Ovary (tissue), 9 donors: ENCODE results near the gene SYCP2L. TPM values are rescaled to one million over a fixed set of nuclear protein-coding genes. Genes with fewer than 3 reads are reported as not detected.
"Not testable (repeated sequence)": the region's sequence is repeated elsewhere in the genome, so short reads cannot be mapped to it uniquely, and the experiment has no call there.

Experiments used
- DNase-seq, 5 donors: peaks; one replicate each; pipeline ENCODE4 v3.0.0-alpha.2; 2019 to 2020
- H3K27ac ChIP-seq, 2 donors: fragments of 200-600 bp; one replicate each; pipeline versions ENCODE4 v1.5.1 to v1.8.0; 2019 to 2022
- H3K27me3 ChIP-seq: fragments of 200-600 bp; one replicate; pipeline ENCODE4 v1.8.0; 2022
- H3K36me3 ChIP-seq: fragments of 200-600 bp; sonication (generic); one replicate; pipeline ENCODE4 v1.5.1; 2019
- H3K4me1 ChIP-seq: one replicate; pipeline ENCODE4 v1.8.1; 2013; ENCODE audit warnings: mild to moderate bottlenecking, moderate library complexity; ENCODE audit not compliant: insufficient read depth
- H3K4me3 ChIP-seq: fragments of 200-600 bp; sonication (generic); one replicate; pipeline ENCODE4 v1.5.1; 2017
- H3K9me3 ChIP-seq, 2 donors: fragments of 200-600 bp in 1 of 2; sonication (generic) in 1 of 2; one replicate each; pipeline versions ENCODE4 v1.5.1 to v1.8.1; 2013 to 2019; ENCODE audit warnings: mild to moderate bottlenecking in 1 of 2, moderate library complexity in 1 of 2
- CTCF ChIP-seq, 3 donors: fragments of 450-650 bp in 2 of 3; fragments of 200-600 bp in 1 of 3; IDR thresholded peaks; one replicate each; pipeline versions ENCODE4 v1.5.1 to v1.8.0; 2016 to 2022; ENCODE audit warnings: antibody characterized with exemption in 3 of 3, mild to moderate bottlenecking in 1 of 3
- EP300 ChIP-seq: sonication (generic); formaldehyde crosslinking; IDR thresholded peaks from one replicate; pipeline ENCODE4 v1.6.1; 2017; ENCODE audit warnings: antibody characterized with exemption
- POLR2A ChIP-seq: fragments of 450-650 bp; IDR thresholded peaks from one replicate; pipeline ENCODE4 v1.6.1; 2017; ENCODE audit warnings: antibody characterized with exemption, mild to moderate bottlenecking, moderate library complexity
- WGBS, 3 donors: extraction: QIAGEN DNeasy Blood & Tissue Kit in 1 of 3; methylation state at CpG; one replicate each; pipeline versions ENCODE4 v1.1.5 to v1.1.7; 2013 to 2017; 5-methylcytosine and 5-hydroxymethylcytosine counted together
- intact Hi-C, 4 donors: fragments of 100-400 bp; cut with DNase I; formaldehyde crosslinking; loops; one replicate each; pipeline versions ENCODE4 v1.11.0 to v1.15.1; 2022 to 2023
- polyA plus RNA-seq, 2 donors: library from polyadenylated mRNA; stranded (reverse); fragments of 200-250 nt in 1 of 2; fragments of 350-450 nt in 1 of 2; fragmentation: Illumina TruSeq in 1 of 2; extraction: RNeasy Lipid Tissue Mini Kit (QIAGEN cat#74804) in 1 of 2; gene quantifications; one replicate each; pipeline ENCODE4 v1.2.3, GENCODE V29; 2013 to 2014
- total RNA-seq, 7 donors: library from RNA; depleted of rRNA in 2 of 7; stranded (reverse); fragments of >200 nt in 2 of 7; fragmentation: NEBNext Ultra II Directional in 3 of 7; extraction: Animal tissue kit (Norgen Biotek cat#: 25700) in 3 of 7; gene quantifications; one replicate each; pipeline versions ENCODE4 v1.1.0 to v1.2.4, GENCODE V29; 2016 to 2023
- donor health status: DM: no; HTN: no; CAD: no; lungs with moderate emphysema.
- donor health status: DM: no; HTN: no; CAD: no.
- donor health status: Bipolar disorder and iron deficiency.
- donor health status: DM: yes; HTN: yes; CAD: no.
- donor health status: DM: no; HTN: no; CAD: no.
- donor health status: DM: yes; HTN: yes; CAD: no.

Gene SYCP2L
- total and polyA plus RNA-seq, 9 donors: 0.41 to 2.1 (median 1.2) TPM

GRCh38 chr6:10981409-10981808, 94.6 kb downstream of the SYCP2L start:
- H3K9me3 ChIP-seq: no peaks in the 10 kb centered on the region
- DNase-seq: no peak
- intact Hi-C loops: no loop called here
- H3K27ac ChIP-seq: no peak overlapping the region
- no peaks in the 10 kb centered on the region for H3K4me1 ChIP-seq
- WGBS, 3 donors: 88 to 96% (median 95%) methylated on average over 1 of the region's 1 CpG
- no peaks in the 10 kb centered on the region for H3K36me3 ChIP-seq
- H3K4me3 ChIP-seq: no peak overlapping the region
- TF ChIP-seq EP300 (no peak), CTCF (IDR thresholded peaks at IDR 0.05) (no peak), POLR2A (no peak)
- H3K27me3 ChIP-seq: no peaks in the 10 kb centered on the region

GRCh38 chr6:10984959-10985358, 98.1 kb downstream of the SYCP2L start:
- WGBS, 3 donors: 91 to 100% (median 93%) methylated on average over 2 of the region's 2 CpGs
- H3K36me3 ChIP-seq, intact Hi-C loops: not testable (repeated sequence)

GRCh38 chr6:10989587-10989986, 102.7 kb downstream of the SYCP2L start:
- H3K9me3 ChIP-seq: no peaks in the 10 kb centered on the region
- 92 to 95% (median 95%) methylated on average over 15 of the region's 15 CpGs for WGBS, 3 donors
- H3K4me3 ChIP-seq: no peak overlapping the region
- no peak overlapping the region for H3K27ac ChIP-seq
- intact Hi-C loops: no loop called here
- DNase-seq: no peak
- no peaks in the 10 kb centered on the region for H3K36me3 ChIP-seq
- no peak for TF ChIP-seq CTCF (IDR thresholded peaks at IDR 0.05)
- TF ChIP-seq POLR2A: no peak
- TF ChIP-seq EP300: no peak
- H3K27me3 ChIP-seq: no peaks in the 10 kb centered on the region
- H3K4me1 ChIP-seq: no peaks in the 10 kb centered on the region

More at GRCh38 chr6:10984959-10985358, 98.1 kb downstream of the SYCP2L start:
- H3K4me1 ChIP-seq, H3K27me3 ChIP-seq, DNase-seq, H3K9me3 ChIP-seq, H3K27ac ChIP-seq, H3K4me3 ChIP-seq: not testable (repeated sequence)

- Histone ChIP-seq H3K27ac (no peak overlapping the region), H3K36me3 (no peaks in the 10 kb centered on the region), H3K9me3 (no peaks in the 10 kb centered on the region), H3K27me3 (no peaks in the 10 kb centered on the region), H3K4me1 (no peaks in the 10 kb centered on the region), H3K4me3 (no peak overlapping the region)
- DNase-seq: no peak
- TF ChIP-seq POLR2A: no peak
- TF ChIP-seq CTCF (IDR thresholded peaks at IDR 0.05): no peak
- TF ChIP-seq EP300: no peak
- intact Hi-C loops: no loop called here
- 41 to 69% (median 43%) methylated on average over 2 of the region's 2 CpGs for WGBS, 3 donors
Measured at GRCh38 chr6:10991115-10991514, 104.3 kb downstream of the SYCP2L start.

GRCh38 chr6:10993896-10994295, 107.0 kb downstream of the SYCP2L start:
- Histone ChIP-seq H3K27ac (no peak overlapping the region), H3K4me3 (no peak overlapping the region), H3K27me3 (no peaks in the 10 kb centered on the region), H3K4me1 (no peaks in the 10 kb centered on the region), H3K36me3 (no peaks in the 10 kb centered on the region), H3K9me3 (no peaks in the 10 kb centered on the region)
- TF ChIP-seq POLR2A (no peak), CTCF (IDR thresholded peaks at IDR 0.05) (no peak), EP300 (no peak)
- 96 to 97% (median 96%) methylated on average over 8 of the region's 8 CpGs for WGBS, 3 donors
- no peak for DNase-seq
- intact Hi-C loops: no loop called here
